ENCODE data around the gene PLB1. TPM values are rescaled to one million over a fixed set of nuclear protein-coding genes. Genes with fewer than 3 reads are reported as not detected.

PLB1 gene
- total RNA-seq, 2 donors from 2014 or later: 2.1 to 3.0 TPM

- Histone ChIP-seq H3K4me3 (no peak overlapping the region), H3K4me1 (peaks cover 0 to 10% of the 10 kb centered on the region in 2 donors), H3K27me3 (no peaks in the 10 kb centered on the region), H3K27ac (no peak overlapping the region), H3K9me3 (no peaks in the 10 kb centered on the region), H3K36me3 (no peaks in the 10 kb centered on the region)
- no peak for TF ChIP-seq CTCF (IDR thresholded peaks at IDR 0.05)
- no peak for DNase-seq (ENCODE audit: low spot score)
These were observed 36.5 kb downstream of the PLB1 start for GRCh38 chr2:28532399-28532798.

DNA sequence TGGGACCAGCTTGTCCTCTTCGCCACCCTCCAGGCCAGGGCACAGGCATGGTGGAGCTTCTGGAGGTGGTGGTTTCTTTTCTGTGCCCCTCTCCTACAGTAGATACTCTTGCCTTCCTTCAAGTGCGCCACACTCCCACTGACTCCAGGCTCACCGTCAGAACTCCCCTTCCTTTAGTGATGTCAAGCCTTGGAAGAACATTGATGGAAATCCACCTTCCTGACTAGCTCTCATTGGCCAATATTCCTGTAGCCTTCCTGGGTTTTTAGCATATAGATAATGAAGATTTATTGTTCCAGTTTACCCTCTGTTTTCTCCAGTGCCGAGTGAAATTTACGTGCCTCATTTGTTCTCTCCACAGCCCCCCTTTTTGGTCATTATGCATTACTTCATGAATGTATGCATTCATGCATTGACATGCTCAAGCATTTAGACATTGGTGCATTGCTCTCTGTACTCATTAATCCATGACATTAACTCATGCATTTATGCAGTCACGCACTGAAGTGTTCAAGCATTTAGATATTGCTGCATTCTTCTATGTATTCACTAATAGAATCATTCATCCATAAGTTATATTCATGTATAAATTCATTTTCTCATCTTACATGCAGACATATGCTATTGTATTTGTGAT is 37.3 kb downstream of the PLB1 start:
- Histone ChIP-seq H3K4me1 (peaks cover 0 to 3% of the 10 kb centered on the region in 2 donors), H3K4me3 (no peak overlapping the region), H3K27ac (no peak overlapping the region), H3K27me3 (no peaks in the 10 kb centered on the region), H3K36me3 (no peaks in the 10 kb centered on the region), H3K9me3 (no peaks in the 10 kb centered on the region)
- no peak for TF ChIP-seq CTCF (IDR thresholded peaks at IDR 0.05)
- DNase-seq (ENCODE audit: low spot score): no peak

DNA sequence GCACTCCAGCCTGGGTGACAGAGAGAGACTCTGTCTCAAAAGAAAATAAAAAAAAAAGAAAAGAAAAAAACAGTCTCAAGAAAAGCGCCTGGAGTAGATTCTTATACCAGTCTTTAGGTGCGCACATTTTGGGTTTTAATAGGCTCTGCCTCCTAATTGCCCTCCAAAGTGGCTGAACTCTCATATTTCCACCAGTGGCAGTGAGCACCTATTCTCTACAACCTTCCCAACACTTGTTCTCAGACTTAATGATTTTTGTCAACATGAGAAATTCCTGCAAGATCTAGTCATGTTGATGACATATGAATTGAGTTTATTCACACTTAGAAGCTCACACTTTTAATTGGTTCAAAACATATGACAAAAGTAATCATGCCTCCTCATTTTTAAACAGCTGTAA is 39.0 kb downstream of the PLB1 start:
- H3K27me3 ChIP-seq: no peaks in the 10 kb centered on the region
- no peaks in the 10 kb centered on the region for H3K4me1 ChIP-seq
- DNase-seq (ENCODE audit: low spot score): no peak
- no peak overlapping the region for H3K27ac ChIP-seq
- no peaks in the 10 kb centered on the region for H3K9me3 ChIP-seq
- H3K36me3 ChIP-seq: no peaks in the 10 kb centered on the region
- no peak overlapping the region for H3K4me3 ChIP-seq
- no peak for TF ChIP-seq CTCF (IDR thresholded peaks at IDR 0.05)

DNA sequence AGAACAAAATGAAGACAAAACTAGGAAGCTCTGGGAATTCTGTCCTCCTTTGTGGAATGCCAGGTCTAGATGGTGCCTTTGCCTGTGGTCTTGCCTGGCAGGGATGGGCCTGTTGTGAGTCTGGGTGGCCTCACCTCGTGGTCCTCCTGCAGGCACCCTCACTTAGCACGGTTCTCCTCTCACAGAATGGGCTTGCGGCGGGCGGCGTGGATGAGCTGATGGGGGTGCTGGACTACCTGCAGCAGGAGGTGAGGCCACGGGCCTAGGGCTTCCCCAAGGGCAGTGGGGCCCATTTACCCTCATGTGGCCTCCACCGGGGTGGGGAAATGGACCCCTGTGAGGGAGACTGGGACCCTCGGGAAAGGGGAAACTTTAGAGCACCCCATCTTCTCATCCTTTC is 42.3 kb downstream of the PLB1 start:
- DNase-seq (ENCODE audit: low spot score): no peak
- H3K27me3 ChIP-seq: no peaks in the 10 kb centered on the region
- H3K4me3 ChIP-seq: no peak overlapping the region
- no peak for TF ChIP-seq CTCF (IDR thresholded peaks at IDR 0.05)
- no peak overlapping the region for H3K27ac ChIP-seq
- no peaks in the 10 kb centered on the region for H3K36me3 ChIP-seq
- no peaks in the 10 kb centered on the region for H3K4me1 ChIP-seq
- no peaks in the 10 kb centered on the region for H3K9me3 ChIP-seq

- TF ChIP-seq CTCF (IDR thresholded peaks at IDR 0.05): no peak
- H3K4me1 ChIP-seq: no peaks in the 10 kb centered on the region
- no peaks in the 10 kb centered on the region for H3K36me3 ChIP-seq
- H3K9me3 ChIP-seq: no peaks in the 10 kb centered on the region
- no peak for DNase-seq (ENCODE audit: low spot score)
- no peaks in the 10 kb centered on the region for H3K27me3 ChIP-seq
- H3K27ac ChIP-seq: no peak overlapping the region
- no peak overlapping the region for H3K4me3 ChIP-seq
These were observed 42.8 kb downstream of the PLB1 start for GRCh38 chr2:28538652-28539051.

GRCh38 chr2:28539118-28539541 is 43.3 kb downstream of the PLB1 start:
- no peak overlapping the region for H3K27ac ChIP-seq

More at GRCh38 chr2:28539118-28539541, 43.3 kb downstream of the PLB1 start:
- Histone ChIP-seq H3K36me3 (no peaks in the 10 kb centered on the region), H3K4me1 (no peaks in the 10 kb centered on the region), H3K9me3 (no peaks in the 10 kb centered on the region), H3K27me3 (no peaks in the 10 kb centered on the region), H3K4me3 (no peak overlapping the region)
- no peak for TF ChIP-seq CTCF (IDR thresholded peaks at IDR 0.05)
- no peak for DNase-seq (ENCODE audit: low spot score)

Measured in right atrium auricular region (tissue), 2 donors.